Upper lobe of left lung (tissue), 4 donors: ENCODE results near the gene PROSER3.
"Not testable (repeated sequence)": the region's sequence is repeated elsewhere in the genome, so short reads cannot be mapped to it uniquely, and the experiment has no call there.

Source experiments
- EP300 ChIP-seq, 4 donors: sonication (generic); formaldehyde crosslinking; IDR thresholded peaks; one replicate each; pipeline ENCODE4 v1.5.1; 2017; ENCODE audit warnings: antibody characterized with exemption in 4 of 4, control low read depth in 2 of 4
- POLR2A ChIP-seq, 4 donors: fragments of 450-650 bp; IDR thresholded peaks; one replicate each; pipeline ENCODE4 v1.5.1; 2016 to 2017; ENCODE audit warnings: antibody characterized with exemption in 4 of 4, mild to moderate bottlenecking in 2 of 4
- POLR2AphosphoS5 ChIP-seq, 2 donors: sonication (generic); formaldehyde crosslinking; IDR thresholded peaks; one replicate each; pipeline ENCODE4 v1.5.1; 2017; ENCODE audit warnings: antibody characterized with exemption in 2 of 2
- TF ChIP-seq, protein P1 (sequence below), 6 experiments: fragments of 450-650 bp in 4 of 6; fragments of 200-600 bp in 2 of 6; sonication (generic) in 2 of 6; IDR thresholded peaks; one replicate each; pipeline ENCODE4 v1.5.1; 2016 to 2019; ENCODE audit warnings: antibody characterized with exemption in 6 of 6

DNA sequence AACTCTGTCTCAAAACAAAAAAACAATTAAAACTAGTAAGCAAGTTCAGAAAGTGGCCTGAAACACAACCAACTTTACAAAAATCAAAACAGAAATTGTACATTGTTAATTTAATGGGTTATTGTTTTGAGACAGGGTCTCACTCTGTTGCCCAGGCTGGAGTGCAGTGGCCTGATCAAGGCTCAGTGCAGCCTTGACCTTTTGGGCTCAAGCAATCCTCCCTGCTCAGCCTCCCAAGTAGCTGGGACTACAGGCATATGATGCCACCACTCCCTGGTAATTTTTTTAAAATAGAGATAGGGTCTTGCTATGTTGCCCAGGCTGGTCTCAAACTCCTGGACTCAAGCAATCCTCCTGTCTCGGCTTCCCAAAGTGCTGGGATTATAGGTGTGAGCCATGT, 37.6 kb downstream of the PROSER3 start:
- TF ChIP-seq, protein P1, sequence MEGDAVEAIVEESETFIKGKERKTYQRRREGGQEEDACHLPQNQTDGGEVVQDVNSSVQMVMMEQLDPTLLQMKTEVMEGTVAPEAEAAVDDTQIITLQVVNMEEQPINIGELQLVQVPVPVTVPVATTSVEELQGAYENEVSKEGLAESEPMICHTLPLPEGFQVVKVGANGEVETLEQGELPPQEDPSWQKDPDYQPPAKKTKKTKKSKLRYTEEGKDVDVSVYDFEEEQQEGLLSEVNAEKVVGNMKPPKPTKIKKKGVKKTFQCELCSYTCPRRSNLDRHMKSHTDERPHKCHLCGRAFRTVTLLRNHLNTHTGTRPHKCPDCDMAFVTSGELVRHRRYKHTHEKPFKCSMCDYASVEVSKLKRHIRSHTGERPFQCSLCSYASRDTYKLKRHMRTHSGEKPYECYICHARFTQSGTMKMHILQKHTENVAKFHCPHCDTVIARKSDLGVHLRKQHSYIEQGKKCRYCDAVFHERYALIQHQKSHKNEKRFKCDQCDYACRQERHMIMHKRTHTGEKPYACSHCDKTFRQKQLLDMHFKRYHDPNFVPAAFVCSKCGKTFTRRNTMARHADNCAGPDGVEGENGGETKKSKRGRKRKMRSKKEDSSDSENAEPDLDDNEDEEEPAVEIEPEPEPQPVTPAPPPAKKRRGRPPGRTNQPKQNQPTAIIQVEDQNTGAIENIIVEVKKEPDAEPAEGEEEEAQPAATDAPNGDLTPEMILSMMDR (IDR thresholded peaks at IDR 0.05) = not testable (repeated sequence)
- TF ChIP-seq POLR2AphosphoS5, POLR2A, EP300 (IDR thresholded peaks at IDR 0.05): not testable (repeated sequence)
